RWPE1 (cell line): ENCODE measurements around the gene CASP7.

ENCODE experiments used
- CTCF ChIA-PET: fragments of 350-600 bp; sonication (Branson Sonifier 250); formaldehyde crosslinking; extraction: SDS; loops from one replicate; lab custom pipeline; 2021; lab: Yijun Ruan, JAX
- POLR2A ChIA-PET: fragments of 400-600 bp; formaldehyde crosslinking; extraction: SDS; loops from one replicate; lab custom pipeline; 2020; ENCODE audit warnings: antibody characterized with exemption; ENCODE audit not compliant: low non-redundant PET; lab: Yijun Ruan, JAX
- DNase-seq: peaks from one replicate; pipeline ENCODE4 v3.0.0; 2012; ENCODE audit warnings: low spot score
- H3K27ac ChIP-seq: fragments of 450-650 bp; 2 replicates; pipeline ENCODE4 v1.5.1; 2017
- TF ChIP-seq, protein P1 (sequence below): fragments of 450-650 bp; conservative IDR thresholded peaks from 2 replicates; pipeline ENCODE4 v1.5.1; 2017; ENCODE audit warnings: low read depth, mild to moderate bottlenecking

The CASP7 gene

DNA sequence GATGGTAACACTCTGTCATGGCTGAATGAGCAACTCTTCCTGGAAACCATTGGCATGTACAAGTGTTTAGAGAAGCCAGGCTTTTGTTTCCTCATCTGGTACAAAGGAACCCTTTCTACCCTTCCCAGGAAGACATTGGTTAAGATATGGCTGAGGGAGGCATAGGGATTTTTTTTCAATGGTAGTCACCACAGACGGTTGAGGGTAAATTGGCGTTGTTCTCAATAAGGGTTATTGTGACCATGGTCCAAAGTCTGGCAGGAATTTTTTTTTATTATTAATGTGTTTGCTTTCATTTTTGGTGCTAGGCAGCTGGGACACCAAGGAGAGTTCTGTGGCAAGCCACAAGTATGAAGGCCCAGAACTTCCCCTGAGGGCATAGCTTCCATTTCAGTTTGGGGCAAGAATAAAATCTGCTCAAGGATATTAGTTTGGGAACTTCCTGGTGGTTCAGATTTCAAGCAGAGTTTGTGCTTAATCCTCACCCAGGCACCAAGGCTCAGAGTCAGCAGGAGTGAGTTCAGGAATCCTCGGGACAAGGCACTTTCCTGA, 71.5 kb downstream of the CASP7 start, which contains the start of gene PLEKHS1:
PLEKHS1 (plus strand) TSS at position 502 of the 552 bp plus-strand sequence. CDS start 3,596 bp downstream, outside the sequence.
- TF ChIP-seq, protein P1, sequence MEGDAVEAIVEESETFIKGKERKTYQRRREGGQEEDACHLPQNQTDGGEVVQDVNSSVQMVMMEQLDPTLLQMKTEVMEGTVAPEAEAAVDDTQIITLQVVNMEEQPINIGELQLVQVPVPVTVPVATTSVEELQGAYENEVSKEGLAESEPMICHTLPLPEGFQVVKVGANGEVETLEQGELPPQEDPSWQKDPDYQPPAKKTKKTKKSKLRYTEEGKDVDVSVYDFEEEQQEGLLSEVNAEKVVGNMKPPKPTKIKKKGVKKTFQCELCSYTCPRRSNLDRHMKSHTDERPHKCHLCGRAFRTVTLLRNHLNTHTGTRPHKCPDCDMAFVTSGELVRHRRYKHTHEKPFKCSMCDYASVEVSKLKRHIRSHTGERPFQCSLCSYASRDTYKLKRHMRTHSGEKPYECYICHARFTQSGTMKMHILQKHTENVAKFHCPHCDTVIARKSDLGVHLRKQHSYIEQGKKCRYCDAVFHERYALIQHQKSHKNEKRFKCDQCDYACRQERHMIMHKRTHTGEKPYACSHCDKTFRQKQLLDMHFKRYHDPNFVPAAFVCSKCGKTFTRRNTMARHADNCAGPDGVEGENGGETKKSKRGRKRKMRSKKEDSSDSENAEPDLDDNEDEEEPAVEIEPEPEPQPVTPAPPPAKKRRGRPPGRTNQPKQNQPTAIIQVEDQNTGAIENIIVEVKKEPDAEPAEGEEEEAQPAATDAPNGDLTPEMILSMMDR = no peak
- no peak within 1 kb of the TSS for H3K27ac ChIP-seq
- ChIA-PET POLR2A (interaction anchor here (0.7 kb wide), 1 partner anchor 31 kb away, joined by 4 read pairs; no protein-coding TSS in a partner anchor), CTCF (interaction anchor here (0.6 to 1.1 kb wide), 2 partner anchors 94 to 170 kb away, joined by 4 to 5 read pairs; no protein-coding TSS in a partner anchor)
- DNase-seq = no peak

DNA sequence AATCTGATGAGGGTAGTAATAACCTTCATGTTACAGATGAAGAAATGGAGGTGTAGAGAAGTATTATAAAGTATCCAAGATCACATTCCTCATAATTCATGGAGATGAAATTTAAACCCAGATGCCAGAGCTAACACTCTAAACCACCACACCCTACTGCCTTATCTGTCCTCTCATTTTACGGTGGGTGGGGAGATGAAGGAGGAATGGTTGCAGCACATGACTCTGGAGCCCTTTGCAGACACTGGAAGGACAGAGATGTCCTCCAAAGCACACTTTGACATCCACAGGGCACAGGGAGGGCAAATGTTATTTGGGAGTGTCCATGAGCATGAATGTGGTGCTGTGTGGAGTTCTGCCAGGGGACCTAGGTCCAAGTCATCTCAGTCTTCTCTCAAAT, 72.8 kb downstream of the CASP7 start:
- ChIA-PET POLR2A (no interaction called here), CTCF (interaction anchor here (0.5 to 0.6 kb wide), 2 partner anchors 7 to 1741 kb away, joined by 3 read pairs; no protein-coding TSS in a partner anchor)
- no peak for DNase-seq
- H3K27ac ChIP-seq = no peak overlapping the region
- TF ChIP-seq, protein P1 = no peak

DNA sequence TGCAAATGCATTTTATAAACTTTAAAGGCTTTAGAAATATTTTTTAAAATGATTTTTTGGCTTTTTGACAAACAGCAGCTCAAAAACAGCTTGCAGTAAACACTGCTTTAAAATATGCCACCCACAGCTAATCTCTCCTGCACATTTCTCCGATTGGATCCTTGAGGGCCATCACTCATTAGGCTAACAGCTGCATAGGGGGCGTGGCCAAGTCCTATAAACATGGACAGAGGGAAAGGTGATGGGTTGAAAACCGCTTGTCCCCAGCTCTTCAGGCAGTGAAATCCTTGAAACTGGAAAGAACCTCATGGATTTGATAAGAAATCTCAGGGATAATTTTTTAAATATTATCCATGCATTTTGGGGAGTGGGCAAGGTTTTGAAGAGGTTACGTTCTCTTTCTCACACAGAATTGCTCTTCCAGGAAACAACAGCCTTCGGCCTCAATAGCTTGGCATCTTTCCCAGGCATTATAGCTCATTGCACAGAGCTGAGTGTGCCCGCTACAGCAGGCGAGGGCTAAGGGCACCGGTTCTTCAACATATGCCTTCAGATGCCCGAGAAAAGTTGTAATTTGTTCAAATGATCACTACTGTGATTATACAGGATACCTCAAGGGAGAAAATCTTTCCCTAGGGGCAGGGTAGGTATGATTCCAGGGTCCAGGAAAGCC, 73.4 kb downstream of the CASP7 start:
- ChIA-PET POLR2A (no interaction called here), CTCF (interaction anchor here (0.5 to 0.7 kb wide), 2 partner anchors 58 to 1740 kb away, joined by 3 read pairs; no protein-coding TSS in a partner anchor)
- TF ChIP-seq, protein P1 = no peak
- DNase-seq = no peak
- no peak overlapping the region for H3K27ac ChIP-seq

DNA sequence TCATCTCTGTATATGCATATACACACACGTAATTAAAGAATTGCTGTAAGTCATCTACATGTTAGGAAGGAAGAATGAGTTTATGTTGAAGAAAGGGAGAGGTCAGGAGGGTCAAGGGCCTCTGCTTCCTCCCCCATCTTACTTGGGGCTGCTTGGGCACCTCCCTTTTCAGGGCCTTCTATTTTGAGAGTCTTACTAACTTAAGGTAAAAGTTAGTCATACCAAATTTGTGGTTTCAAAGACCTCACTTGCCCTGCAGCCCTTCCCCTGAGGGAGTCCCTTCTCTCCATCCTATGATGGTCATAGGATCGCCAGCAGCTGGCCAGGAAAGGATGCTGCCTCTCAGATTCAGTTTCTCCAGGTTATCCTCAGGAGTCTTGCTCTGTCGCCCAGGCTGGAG, 74.4 kb downstream of the CASP7 start:
- POLR2A ChIA-PET = no interaction called here
- DNase-seq = no peak
- H3K27ac ChIP-seq = no peak overlapping the region
- TF ChIP-seq, protein P1 = no peak
- CTCF ChIA-PET = no interaction called here

DNA sequence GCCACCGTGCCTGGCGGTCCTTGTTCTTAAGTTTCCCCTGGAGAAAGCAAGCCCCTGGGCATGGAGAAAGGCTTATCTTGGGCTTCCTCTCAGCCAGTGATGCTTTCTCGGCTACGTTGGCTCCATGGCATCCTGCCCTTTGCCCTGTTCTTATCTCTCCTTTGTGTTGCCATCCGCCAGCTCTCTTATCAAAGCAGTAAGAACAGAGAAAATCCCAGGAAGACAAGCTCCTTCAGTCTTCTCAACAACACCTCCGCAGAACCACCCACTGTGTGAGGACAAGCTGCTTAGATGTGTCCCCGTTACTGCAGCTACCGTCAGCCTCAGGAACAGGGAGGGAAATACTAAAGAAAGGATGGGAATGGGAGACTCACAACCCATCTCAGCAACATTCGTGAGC, 75.1 kb downstream of the CASP7 start:
- POLR2A ChIA-PET = no interaction called here
- TF ChIP-seq, protein P1 = no peak
- DNase-seq = no peak
- no peak overlapping the region for H3K27ac ChIP-seq
- CTCF ChIA-PET = no interaction called here

DNA sequence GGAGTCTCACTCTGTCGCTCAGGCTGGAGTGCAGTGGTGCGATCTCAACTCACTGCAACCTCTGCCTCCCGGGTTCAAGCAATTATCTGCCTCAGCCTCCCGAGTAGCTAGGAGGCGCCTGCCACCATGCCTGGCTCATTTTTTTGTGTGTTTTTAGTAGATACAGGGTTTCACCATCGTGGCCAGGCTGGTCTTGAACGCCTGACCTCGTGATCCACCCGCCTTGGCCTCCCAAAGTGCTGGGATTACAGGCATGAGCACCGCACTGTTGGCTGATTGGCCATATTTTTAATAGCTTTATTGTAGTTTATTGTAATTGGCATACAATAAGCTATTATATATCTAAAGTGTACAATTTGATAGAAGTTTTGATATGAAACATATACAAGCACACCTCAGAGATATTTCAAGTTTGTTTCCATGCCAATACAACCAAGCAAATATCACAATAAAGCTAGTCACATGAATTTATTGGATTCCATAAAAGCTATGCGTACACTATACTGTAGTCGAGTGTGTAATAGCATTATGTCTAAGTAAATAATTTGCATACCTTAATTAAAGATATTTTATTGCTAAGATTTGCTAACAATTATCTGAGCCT, 77.3 kb downstream of the CASP7 start:
- CTCF ChIA-PET = no interaction called here
- H3K27ac ChIP-seq = no peak overlapping the region
- DNase-seq = no peak
- POLR2A ChIA-PET = no interaction called here
- TF ChIP-seq, protein P1 = no peak
